Nucleus accumbens (tissue), 56 donors: ENCODE results near the gene PSMD13.
"Not testable (repeated sequence)": the region's sequence is repeated elsewhere in the genome, so short reads cannot be mapped to it uniquely, and the experiment has no call there.

Experiments used
- DNase-seq, 56 donors: peaks; one replicate each; lab custom pipeline; 2025; lab: John Stamatoyannopoulos, UW

The PSMD13 gene

GRCh38 chr11:215581-216037 is 21.2 kb upstream of the PSMD13 start:
- DNase-seq = peak in 1 of 56 donors; percentile 18

GRCh38 chr11:216081-216974 is 20.4 kb upstream of the PSMD13 start:
- DNase-seq = no peak

- DNase-seq = no peak
These were observed 19.1 kb upstream of the PSMD13 start for GRCh38 chr11:217704-218103.

DNA sequence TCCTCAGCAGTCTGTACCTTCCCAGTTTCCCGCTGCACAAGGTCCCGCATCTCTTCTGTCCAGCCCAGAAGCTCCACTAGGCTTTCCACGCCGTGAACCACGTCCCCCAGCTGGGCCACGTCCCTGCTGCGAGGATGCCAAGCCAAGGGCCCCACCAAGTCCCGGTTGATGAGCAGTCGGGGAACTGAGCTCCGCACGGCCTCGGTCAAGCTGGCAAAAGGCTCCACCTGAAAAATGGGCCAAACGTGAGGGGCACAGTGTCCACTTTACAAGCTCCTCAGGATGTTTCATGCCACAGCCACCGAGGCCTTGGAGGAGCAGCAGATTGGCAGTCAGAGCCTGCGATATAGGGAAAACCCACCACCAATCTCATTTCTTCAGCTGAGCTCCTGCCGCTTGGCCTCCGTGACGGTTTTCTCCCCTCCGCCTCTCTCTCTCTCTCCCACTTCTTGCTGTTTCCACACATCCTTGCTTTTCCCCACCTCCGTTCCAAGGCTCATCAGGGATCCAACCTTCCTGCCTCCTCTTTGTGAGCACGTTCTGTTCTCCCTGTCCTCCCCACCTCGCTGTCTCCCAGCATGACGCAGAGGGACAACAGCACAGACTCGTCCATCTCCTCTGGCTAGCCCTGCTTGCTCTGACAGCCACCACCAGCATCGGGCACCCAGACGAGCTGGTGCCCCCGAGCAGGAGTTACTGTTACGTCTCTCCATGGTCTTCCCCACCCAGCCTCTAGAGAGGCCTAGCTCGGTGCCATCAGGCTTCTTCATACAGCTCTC is 17.8 kb upstream of the PSMD13 start:
- DNase-seq = no peak

- not testable (repeated sequence) for DNase-seq
These were observed 16.0 kb upstream of the PSMD13 start for GRCh38 chr11:220641-221215.

DNA sequence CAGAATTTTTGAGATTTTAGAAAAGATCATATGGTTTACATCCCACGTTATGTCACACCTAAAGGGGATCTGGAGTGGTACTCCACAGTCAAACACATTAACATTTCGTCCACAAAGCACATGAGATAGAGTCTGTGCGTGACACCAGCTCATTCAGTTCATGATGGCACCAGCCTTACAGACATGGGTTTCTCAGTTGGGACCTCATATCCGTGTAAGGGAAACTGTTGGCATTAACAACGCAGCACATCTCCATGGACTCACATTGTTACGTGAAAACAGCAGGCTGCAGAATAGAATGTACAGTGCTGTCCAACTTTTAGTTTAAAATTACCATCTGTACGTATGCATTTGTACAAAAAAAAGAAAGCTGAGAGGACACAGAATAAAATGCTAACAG is 15.2 kb upstream of the PSMD13 start:
- DNase-seq = no peak

- DNase-seq = no peak
These were observed 14.6 kb upstream of the PSMD13 start for GRCh38 chr11:221998-222789.

- peak in 5 of 56 donors; percentile 12 to 34 (median 15) for DNase-seq
These were observed 13.6 kb upstream of the PSMD13 start for GRCh38 chr11:223026-223789.

DNA sequence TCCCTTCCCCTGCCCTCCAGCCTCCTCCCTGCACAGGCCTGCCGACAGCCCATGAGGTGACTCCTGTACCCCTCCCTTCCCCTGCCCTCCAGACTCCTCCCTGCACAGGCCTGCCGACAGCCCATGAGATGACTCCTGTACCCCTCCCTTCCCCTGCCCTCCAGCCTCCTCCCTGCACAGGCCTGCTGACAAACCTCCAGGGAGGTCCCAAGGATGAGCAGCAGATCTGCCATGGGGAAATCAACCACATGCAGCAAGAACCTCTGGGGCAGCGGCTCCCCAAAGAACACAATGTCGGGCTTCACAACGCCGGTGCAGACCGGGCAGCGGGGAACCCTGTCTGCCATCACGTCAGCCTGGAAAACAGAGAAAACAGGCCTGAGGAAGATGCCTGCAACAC is 12.9 kb upstream of the PSMD13 start:
- DNase-seq = no peak

GRCh38 chr11:224424-224823 is 12.4 kb upstream of the PSMD13 start:
- no peak for DNase-seq

- no peak for DNase-seq
These were observed 10.9 kb upstream of the PSMD13 start for GRCh38 chr11:225734-226453.

GRCh38 chr11:227824-228379 is 8.9 kb upstream of the PSMD13 start:
- no peak for DNase-seq

GRCh38 chr11:230431-230830 is 6.3 kb upstream of the PSMD13 start:
- DNase-seq = no peak

DNA sequence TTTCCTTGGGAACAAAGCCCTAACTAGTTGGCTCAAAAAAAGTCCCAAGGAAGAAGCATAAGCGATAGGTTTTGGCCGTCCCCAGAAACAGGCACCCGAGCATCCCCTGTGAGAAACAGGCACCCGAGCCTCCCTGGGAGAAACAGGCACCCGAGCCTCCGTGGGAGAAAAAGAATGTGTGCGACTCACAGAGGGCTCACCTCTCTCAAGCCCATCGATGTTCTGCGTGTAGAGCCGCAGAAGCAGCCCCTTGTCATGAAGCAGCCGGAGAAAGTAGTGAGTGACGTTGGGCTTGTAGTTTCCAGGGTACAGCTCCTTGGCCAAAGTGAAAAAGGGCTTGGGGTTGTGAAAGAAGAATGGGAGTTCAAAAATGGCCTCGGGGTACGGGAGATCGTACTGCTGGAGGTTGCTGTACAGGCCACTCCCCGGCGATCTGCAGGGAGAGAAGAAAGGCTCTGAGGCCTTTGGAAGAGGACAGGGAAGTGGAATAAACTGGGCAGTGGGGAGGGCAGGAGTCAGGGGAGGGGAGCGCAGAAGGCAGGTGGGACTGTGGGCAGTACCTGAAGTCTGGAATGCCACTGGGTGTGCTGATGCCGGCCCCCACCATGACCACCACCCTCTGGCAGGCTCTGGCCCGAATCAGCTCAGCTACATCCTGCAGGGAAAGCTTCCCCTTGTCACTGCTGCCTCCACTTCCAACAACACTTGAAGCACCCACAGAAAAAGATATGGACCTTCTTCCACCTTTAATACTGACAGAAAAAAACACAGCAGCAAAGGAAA is 3.8 kb upstream of the PSMD13 start:
- DNase-seq = no peak

GRCh38 chr11:235180-235579 is 1.6 kb upstream of the PSMD13 start:
- no peak for DNase-seq

DNA sequence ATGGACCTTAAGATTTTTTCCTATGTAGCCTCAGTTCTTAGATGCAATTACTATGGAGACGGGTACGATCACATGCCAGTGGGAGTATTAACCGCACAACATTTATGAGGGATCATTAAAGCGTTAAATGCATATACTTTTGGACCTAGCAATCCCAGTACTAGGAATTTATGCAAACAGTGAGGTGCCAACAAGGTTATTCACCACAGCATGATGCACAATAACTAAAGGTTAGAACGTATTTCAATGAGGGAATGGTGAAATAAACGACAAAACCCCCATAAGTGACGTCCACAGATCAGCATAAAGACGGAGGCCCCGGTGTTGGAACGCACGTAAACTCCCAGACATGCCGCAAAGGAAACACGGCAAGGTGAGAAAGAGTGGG is 1.2 kb upstream of the PSMD13 start:
- peak in 1 of 56 donors; percentile 57 for DNase-seq

- peak in 52 of 56 donors; percentile 24 to 88 (median 70) for DNase-seq
These were observed 591 bp upstream of the PSMD13 start, which contains the start of gene SIRT3 for GRCh38 chr11:235997-236773. TSS of gene SIRT3 (minus strand) at chr11:236342. CDS start at chr11:236328, 14 bp downstream.
